Hepatocyte (in vitro differentiated cells): Measurements from ENCODE around the gene BMP2.

Source experiments
- CTCF ChIP-seq: fragments of 200-600 bp; sonication (generic); IDR thresholded peaks from 2 replicates; pipeline ENCODE4 v1.5.1; 2016; ENCODE audit warnings: antibody characterized with exemption, mild to moderate bottlenecking; ENCODE audit not compliant: poor library complexity
- EZH2 ChIP-seq: fragments of 200-600 bp; sonication (generic); IDR thresholded peaks from 2 replicates; pipeline ENCODE4 v1.6.1; 2016; ENCODE audit warnings: antibody characterized with exemption, mild to moderate bottlenecking, borderline replicate concordance
- EZH2phosphoT487 ChIP-seq: fragments of 200-600 bp; sonication (generic); IDR thresholded peaks from one replicate; pipeline ENCODE4 v1.6.1; 2018; ENCODE audit warnings: antibody characterized with exemption, mild to moderate bottlenecking, low read depth, moderate library complexity; ENCODE audit not compliant: unreplicated experiment, severe bottlenecking

GRCh38 chr20:6812530-6812929 lies 45.0 kb downstream of the BMP2 start:
- TF ChIP-seq CTCF (no peak), EZH2 (no peak), EZH2phosphoT487 (no peak)
